C4-2B (cell line): Measurements from ENCODE around the gene SPHK1.

ENCODE experiments used
- ZFX ChIP-seq: fragments of 450-650 bp; IDR thresholded peaks from 2 replicates; pipeline ENCODE4 v1.6.1; 2017
- TF ChIP-seq, protein P1 (sequence below): fragments of 450-650 bp; conservative IDR thresholded peaks from 2 replicates; pipeline ENCODE4 v1.5.1; 2017; ENCODE audit warnings: mild to moderate bottlenecking

GRCh38 chr17:76379275-76379641 is 5.2 kb upstream of the SPHK1 start:
- TF ChIP-seq, protein P1, sequence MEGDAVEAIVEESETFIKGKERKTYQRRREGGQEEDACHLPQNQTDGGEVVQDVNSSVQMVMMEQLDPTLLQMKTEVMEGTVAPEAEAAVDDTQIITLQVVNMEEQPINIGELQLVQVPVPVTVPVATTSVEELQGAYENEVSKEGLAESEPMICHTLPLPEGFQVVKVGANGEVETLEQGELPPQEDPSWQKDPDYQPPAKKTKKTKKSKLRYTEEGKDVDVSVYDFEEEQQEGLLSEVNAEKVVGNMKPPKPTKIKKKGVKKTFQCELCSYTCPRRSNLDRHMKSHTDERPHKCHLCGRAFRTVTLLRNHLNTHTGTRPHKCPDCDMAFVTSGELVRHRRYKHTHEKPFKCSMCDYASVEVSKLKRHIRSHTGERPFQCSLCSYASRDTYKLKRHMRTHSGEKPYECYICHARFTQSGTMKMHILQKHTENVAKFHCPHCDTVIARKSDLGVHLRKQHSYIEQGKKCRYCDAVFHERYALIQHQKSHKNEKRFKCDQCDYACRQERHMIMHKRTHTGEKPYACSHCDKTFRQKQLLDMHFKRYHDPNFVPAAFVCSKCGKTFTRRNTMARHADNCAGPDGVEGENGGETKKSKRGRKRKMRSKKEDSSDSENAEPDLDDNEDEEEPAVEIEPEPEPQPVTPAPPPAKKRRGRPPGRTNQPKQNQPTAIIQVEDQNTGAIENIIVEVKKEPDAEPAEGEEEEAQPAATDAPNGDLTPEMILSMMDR: no peak
- no peak for TF ChIP-seq ZFX
